Naive B cell (primary cell): ENCODE results near the gene COMMD7. TPM values are rescaled to one million over a fixed set of nuclear protein-coding genes. Genes with fewer than 3 reads are reported as not detected.

ENCODE experiments used
- polyA plus RNA-seq, 6 donors: library from polyadenylated mRNA; unstranded; fragments of 300-500 nt; fragmentation: Illumina TruSeq; gene quantifications; one replicate each; pipeline ENCODE4 v1.2.3, GENCODE V29; 2021; ENCODE audit warnings: low read depth in 6 of 6

Gene COMMD7
- polyA plus RNA-seq, 6 donors from 2014 or later = 80.6 to 96.9 (median 85.7) TPM

Other genes with a start within 250 kb of the COMMD7 start
- gene NOL4L, start 158.1 kb downstream of the COMMD7 start, polyA plus RNA-seq = 1 to 10 TPM in 5 of 6 donors, not detected in 1; 1.3 to 4.2 (median 1.5) TPM
- not detected for gene C20orf203, start 69.5 kb downstream of the COMMD7 start, polyA plus RNA-seq
- gene DNMT3B, start 18.9 kb upstream of the COMMD7 start, polyA plus RNA-seq = under 1 TPM in 3 of 6 donors, not detected in 3; 0.08 to 0.13 (median 0.10) TPM
- gene MAPRE1, start 76.5 kb upstream of the COMMD7 start, polyA plus RNA-seq = 10 to 100 TPM; 72.1 to 90.6 (median 85.3) TPM
- gene EFCAB8, start 115.5 kb upstream of the COMMD7 start, polyA plus RNA-seq = not detected